ENCODE data around the gene ONECUT2. TPM values are rescaled to one million over a fixed set of nuclear protein-coding genes. Genes with fewer than 3 reads are reported as not detected.

ONECUT2 gene
- polyA plus RNA-seq, 3 donors, result not detected

DNA sequence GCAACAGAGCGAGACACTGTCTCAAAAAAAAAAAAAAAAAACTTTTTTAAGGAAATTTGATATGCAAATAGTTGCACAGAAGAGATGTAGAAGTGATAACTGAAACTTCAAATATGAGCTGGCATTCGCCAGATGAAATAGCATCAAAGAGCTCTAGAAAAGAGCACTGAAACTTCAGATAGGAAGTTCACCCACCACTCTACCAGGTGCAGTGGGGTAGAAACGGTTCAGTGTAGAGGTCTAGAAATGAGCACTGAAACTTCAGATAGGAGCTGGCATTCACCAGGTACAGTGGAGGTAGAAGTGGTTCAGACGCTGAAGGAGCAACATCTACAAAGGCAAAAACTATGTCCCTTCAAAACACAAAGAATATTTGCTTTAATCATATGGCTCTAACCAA is 9.0 kb upstream of the ONECUT2 start:
- no peaks in the 10 kb centered on the region for H3K36me3 ChIP-seq (replicated peaks in 1 of 2; ENCODE audit: control insufficient read depth in 1 of 2, insufficient read depth in 2 of 2, low read length in 2 of 2)
- DNase-seq, result no peak
- no peak overlapping the region for H3K27ac ChIP-seq (ENCODE audit: low read depth in 1 of 2, low read length in 2 of 2)
- no peak overlapping the region for H3K4me3 ChIP-seq (replicated peaks in 1 of 3; ENCODE audit: low read depth in 2 of 3, low read length in 3 of 3)
- no peaks in the 10 kb centered on the region for H3K79me2 ChIP-seq (ENCODE audit: insufficient read depth, low read length)
- H3K4me2 ChIP-seq (replicated peaks; ENCODE audit: extremely low read depth, low read length, poor library complexity, severe bottlenecking), result no peak overlapping the region
- Mint-ChIP-seq H3K27me3 (ENCODE audit: low read depth in 3 of 3) (peaks cover 76 to 85% (median 81%) of the 10 kb centered on the region in 3 donors), H3K27ac (no peak overlapping the region), H3K36me3 (peaks cover 5 to 9% of the 10 kb centered on the region in 2 donors), H3K9me3 (peaks cover 8 to 47% (median 36%) of the 10 kb centered on the region in 7 donors), H3K4me1 (peaks cover 24% of the 10 kb centered on the region), H3K4me3 (peak overlapping the region in 1 of 2 donors; percentile 85)
- TF ChIP-seq, protein P1, sequence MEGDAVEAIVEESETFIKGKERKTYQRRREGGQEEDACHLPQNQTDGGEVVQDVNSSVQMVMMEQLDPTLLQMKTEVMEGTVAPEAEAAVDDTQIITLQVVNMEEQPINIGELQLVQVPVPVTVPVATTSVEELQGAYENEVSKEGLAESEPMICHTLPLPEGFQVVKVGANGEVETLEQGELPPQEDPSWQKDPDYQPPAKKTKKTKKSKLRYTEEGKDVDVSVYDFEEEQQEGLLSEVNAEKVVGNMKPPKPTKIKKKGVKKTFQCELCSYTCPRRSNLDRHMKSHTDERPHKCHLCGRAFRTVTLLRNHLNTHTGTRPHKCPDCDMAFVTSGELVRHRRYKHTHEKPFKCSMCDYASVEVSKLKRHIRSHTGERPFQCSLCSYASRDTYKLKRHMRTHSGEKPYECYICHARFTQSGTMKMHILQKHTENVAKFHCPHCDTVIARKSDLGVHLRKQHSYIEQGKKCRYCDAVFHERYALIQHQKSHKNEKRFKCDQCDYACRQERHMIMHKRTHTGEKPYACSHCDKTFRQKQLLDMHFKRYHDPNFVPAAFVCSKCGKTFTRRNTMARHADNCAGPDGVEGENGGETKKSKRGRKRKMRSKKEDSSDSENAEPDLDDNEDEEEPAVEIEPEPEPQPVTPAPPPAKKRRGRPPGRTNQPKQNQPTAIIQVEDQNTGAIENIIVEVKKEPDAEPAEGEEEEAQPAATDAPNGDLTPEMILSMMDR (IDR thresholded peaks at IDR 0.05), result no peak
- H3K9me3 ChIP-seq (replicated peaks in 1 of 2; ENCODE audit: control insufficient read depth in 1 of 2, insufficient read depth in 1 of 2, low read length in 2 of 2), result peaks cover 14 to 40% of the 10 kb centered on the region in 2 donors
- H3K27me3 ChIP-seq (ENCODE audit: control insufficient read depth in 2 of 2, insufficient read depth in 2 of 2, low read length in 2 of 2), result peaks cover 82 to 90% of the 10 kb centered on the region in 2 donors
- intact Hi-C loops (cut with micrococcal nuclease), result no loop called here
- no peak overlapping the region for H3K9ac ChIP-seq (ENCODE audit: insufficient read depth, low read length, poor library complexity, severe bottlenecking)
- no CpG with 5 or more reads among the region's 4 CpGs for WGBS (ENCODE audit: insufficient coverage)
- no peaks in the 10 kb centered on the region for H4K20me1 ChIP-seq (ENCODE audit: insufficient read depth, low read length)
- peaks cover 19 to 24% of the 10 kb centered on the region in 2 donors for H3K4me1 ChIP-seq (ENCODE audit: control insufficient read depth in 1 of 2, insufficient read depth in 2 of 2, low read length in 2 of 2)
- H2AFZ ChIP-seq (ENCODE audit: insufficient read depth, low read depth, low read length, poor library complexity, severe bottlenecking), result no peak overlapping the region

GRCh38 chr18:57427429-57428201 is 7.6 kb upstream of the ONECUT2 start:
- Mint-ChIP-seq H3K9me3 (peaks cover 8 to 48% (median 37%) of the 10 kb centered on the region in 7 donors), H3K36me3 (peaks cover 5 to 9% of the 10 kb centered on the region in 2 donors), H3K4me3 (peak overlapping the region; percentile 64 to 86), H3K27me3 (ENCODE audit: low read depth in 3 of 3) (peaks cover 83 to 92% (median 85%) of the 10 kb centered on the region in 3 donors), H3K4me1 (peaks cover 24% of the 10 kb centered on the region), H3K27ac (no peak overlapping the region)
- Histone ChIP-seq H2AFZ (ENCODE audit: insufficient read depth, low read depth, low read length, poor library complexity, severe bottlenecking) (peak overlapping the region; percentile 64), H3K4me2 (replicated peaks; ENCODE audit: extremely low read depth, low read length, poor library complexity, severe bottlenecking) (peak overlapping the region; percentile 75), H3K79me2 (ENCODE audit: insufficient read depth, low read length) (no peaks in the 10 kb centered on the region), H3K36me3 (replicated peaks in 1 of 2; ENCODE audit: control insufficient read depth in 1 of 2, insufficient read depth in 2 of 2, low read length in 2 of 2) (no peaks in the 10 kb centered on the region), H3K9me3 (replicated peaks in 1 of 2; ENCODE audit: control insufficient read depth in 1 of 2, insufficient read depth in 1 of 2, low read length in 2 of 2) (peaks cover 14 to 48% of the 10 kb centered on the region in 2 donors), H3K9ac (ENCODE audit: insufficient read depth, low read length, poor library complexity, severe bottlenecking) (peak overlapping the region; percentile 31), H3K4me3 (replicated peaks in 1 of 3; ENCODE audit: low read depth in 2 of 3, low read length in 3 of 3) (peak overlapping the region in 2 of 3 experiments; percentile 2 to 67), H3K4me1 (ENCODE audit: control insufficient read depth in 1 of 2, insufficient read depth in 2 of 2, low read length in 2 of 2) (peaks cover 19 to 24% of the 10 kb centered on the region in 2 donors), H4K20me1 (ENCODE audit: insufficient read depth, low read length) (no peaks in the 10 kb centered on the region), H3K27ac (ENCODE audit: low read depth in 1 of 2, low read length in 2 of 2) (no peak overlapping the region), H3K27me3 (ENCODE audit: control insufficient read depth in 2 of 2, insufficient read depth in 2 of 2, low read length in 2 of 2) (peaks cover 86 to 91% of the 10 kb centered on the region in 2 donors)
- TF ChIP-seq, protein P1 (IDR thresholded peaks at IDR 0.05), result no peak
- 6% methylated on average over 79 of the region's 80 CpGs for WGBS (ENCODE audit: insufficient coverage)
- peak in 1 of 3 donors; percentile 30 for DNase-seq
- intact Hi-C loops (cut with micrococcal nuclease), result no loop called here
